Lung microvascular endothelial cell (primary cell): ENCODE data around the gene ZNF615. TPM values are rescaled to one million over a fixed set of nuclear protein-coding genes. Genes with fewer than 3 reads are reported as not detected.
"Not testable (repeated sequence)": the region's sequence is repeated elsewhere in the genome, so short reads cannot be mapped to it uniquely, and the experiment has no call there.

Source experiments
- DNase-seq, 2 donors: peaks; one replicate each; pipeline versions ENCODE4 v3.0.0 to v3.0.0-alpha.2; 2010; ENCODE audit warnings: low read depth in 2 of 2
- total RNA-seq: library from RNA; depleted of rRNA; stranded (reverse); fragments of >200 nt; gene quantifications from 2 replicates; pipeline ENCODE4 v1.2.1, GENCODE V29; 2014

Gene ZNF615
- total RNA-seq: 5.0 and 7.7 TPM in 2 replicates

DNA sequence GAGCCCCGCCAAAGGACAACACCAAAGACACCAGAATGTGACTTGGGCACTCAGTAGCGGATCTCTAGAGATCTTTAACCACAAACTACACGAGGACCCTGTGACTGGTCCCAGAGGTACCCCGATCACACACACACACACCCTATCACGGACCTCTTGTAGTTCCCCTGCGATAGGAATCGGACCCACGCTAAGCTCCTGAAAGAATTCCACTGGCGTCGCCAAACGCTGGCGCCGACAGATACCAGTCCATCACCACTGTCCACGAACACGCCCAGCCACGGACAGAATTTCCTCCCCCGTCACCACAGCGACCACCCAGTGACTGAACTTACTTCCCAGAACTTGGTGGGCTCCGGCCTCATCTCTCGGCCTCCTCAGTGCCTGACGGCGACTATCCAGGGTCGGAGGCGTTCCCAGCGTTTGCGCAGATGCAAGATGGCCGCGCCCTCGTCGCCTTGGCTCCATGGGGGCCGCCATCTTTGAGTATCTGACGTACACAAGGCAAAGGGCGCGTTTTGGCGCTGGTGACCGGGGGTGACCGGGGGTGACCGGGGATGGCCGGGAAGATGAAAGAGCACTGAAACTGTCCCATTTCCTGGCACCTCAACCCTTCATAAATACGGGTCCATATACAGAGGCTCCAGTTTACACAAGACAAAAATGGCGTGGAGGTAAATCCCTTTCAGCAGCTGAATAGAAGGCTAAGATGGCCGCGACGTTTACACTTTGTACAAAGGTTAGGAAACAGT, at the start of gene ZNF615:
TSS of gene ZNF615 (minus strand) at position 406 of the 752 bp plus-strand sequence. CDS start 4,500 bp downstream, outside the sequence.
- peak; percentile 89 to 91 for DNase-seq

DNA sequence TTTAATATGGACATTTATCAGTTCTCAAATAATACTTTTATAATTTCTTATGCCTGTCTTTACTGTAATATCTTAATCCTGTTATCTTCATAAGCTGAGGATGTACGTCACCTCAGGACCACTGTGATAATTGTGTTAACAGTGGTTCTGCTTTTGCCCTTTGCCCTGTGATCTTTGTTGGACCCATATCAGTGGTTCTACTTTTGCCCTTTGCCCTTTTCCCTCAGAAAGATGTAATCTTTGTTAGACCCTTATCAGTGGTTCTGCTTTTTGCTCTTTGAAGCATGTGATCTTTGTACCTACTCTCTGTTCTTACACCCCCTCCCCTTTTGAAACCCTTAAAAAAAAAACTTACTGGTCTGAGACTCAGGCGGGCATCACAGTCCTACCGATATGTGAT, 48.5 kb upstream of the ZNF615 start:
- DNase-seq: not testable (repeated sequence)

DNA sequence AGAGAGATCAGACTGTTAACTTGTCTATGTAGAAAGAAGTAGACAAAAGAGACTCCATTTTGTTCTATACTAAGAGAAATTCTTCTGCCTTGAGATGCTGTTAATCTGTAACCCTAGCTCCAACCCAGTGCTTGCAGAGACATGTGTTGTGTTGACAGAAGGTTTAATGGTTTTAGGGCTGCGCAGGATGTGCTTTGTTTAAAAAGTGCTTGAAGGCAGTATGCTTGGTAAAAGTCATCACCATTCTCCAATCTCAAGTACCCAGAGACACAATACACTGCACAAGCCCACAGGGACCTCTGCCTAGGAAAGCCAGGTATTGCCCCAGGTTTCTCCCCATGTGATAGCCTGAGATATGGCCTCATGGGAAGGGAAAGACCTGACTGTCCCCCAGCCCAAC, 43.7 kb upstream of the ZNF615 start:
- DNase-seq: not testable (repeated sequence)

DNA sequence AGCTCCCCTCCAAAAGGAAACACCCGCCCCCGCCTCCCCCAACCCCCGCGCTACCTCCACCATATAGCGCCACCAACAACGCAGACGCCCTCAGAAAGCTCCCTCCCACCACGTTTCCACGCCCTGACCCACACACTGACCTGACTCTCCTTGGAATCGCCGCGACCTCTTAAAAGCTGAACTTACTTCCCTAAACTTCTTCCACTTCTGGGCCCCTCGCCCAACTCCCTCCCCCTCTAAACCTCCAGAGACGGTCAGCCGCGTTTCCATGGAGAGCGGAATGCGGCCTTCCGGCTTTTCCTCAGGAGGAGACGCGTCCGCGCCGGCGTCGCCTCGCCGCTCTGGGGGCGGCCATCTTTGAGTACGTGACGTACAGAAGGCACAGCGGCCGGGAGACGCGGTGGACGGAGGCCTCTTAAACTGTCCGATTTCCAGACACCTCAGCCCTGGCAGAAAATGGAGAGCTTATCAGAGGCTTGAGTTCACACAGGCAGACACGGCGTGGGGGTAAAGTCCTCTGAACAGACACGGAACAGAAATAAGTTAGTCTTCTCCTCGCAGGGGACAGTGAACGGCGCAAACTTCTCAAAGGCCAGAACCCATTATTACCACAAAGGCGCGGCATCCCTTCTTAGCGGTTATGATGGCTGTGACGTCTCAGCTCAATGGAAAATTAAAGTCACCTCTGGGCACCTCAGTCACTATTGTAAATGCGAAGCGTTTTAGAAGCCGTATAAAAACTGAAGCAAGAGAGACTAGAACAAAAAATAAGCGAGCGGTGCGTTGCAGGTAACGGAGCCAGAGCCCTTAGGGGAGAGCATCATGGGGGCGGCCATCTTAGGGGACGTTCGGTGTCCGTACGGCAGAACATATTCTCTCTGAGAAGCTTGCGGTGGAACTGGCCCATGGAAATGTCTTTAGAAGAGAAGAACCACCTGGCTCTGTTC, 40.8 kb upstream of the ZNF615 start, which contains the start of gene ZNF432:
TSS of gene ZNF432 (minus strand) at position 284 of the 947 bp plus-strand sequence. CDS start 1,970 bp downstream, outside the sequence.
- peak; percentile 90 to 94 for DNase-seq

DNA sequence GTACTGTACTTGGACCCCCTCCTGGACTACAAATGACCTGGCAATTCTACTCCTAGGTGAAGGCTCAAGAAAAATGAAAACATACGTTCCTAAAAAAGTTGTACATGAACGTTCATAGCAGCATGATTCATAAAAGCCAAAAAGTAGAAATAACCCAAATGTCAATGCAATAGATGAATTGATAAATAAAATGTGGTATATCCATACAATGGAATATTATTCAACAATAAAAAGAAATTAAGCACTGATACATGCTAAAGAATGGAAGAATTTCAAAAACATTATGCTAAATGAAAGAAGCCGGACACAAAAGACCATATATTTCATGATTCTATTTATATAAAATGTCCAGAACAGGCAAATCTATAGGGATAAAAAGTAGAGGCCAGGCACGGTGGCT, 31.2 kb upstream of the ZNF615 start:
- DNase-seq: no peak

DNA sequence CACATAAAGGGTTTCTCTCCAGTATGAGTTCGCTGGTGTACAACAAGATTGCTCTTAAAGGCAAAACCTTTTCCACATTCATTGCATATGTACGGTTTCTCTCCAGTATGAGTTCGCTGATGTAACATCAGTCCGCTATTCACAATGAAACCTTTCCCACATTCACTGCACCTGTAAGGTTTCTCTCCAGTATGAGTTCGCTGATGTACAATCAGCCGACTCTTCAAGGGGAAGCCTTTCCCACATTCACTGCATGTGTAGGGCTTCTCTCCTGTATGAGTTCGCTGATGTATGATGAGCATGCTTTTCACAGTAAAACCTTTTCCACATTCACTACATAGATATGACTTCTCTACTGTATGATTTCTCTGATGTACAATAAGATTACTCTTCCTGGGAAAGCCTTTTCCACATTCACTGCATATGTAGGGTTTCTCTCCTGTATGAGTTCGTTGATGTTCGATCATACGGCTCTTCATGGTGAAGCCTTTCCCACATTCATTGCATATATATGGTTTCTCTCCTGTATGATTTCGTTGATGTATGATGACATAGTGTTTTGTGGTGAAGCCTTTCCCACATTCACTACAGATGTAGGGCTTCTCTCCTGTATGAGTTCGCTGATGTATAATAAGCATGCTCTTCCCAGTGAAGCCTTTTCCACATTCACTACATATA, 26.2 kb upstream of the ZNF615 start:
- peak; percentile 3 to 17 for DNase-seq

DNA sequence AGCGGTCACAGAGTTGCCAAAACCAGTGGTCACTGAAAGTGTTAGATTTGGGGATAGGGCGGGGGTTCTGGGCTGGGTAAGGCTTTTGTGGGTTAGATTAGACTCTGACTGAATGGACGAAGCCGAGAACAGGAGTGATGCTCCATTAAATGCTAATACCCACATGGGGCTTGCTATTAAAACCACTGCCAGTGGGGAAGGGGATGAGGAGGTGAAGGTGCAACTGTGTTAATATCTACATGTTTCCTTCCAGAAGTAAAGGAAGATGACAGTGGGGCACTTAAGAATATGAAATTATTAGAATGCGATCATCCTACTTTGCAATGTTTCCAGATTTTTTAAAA, 20.7 kb upstream of the ZNF615 start:
- DNase-seq: no peak

DNA sequence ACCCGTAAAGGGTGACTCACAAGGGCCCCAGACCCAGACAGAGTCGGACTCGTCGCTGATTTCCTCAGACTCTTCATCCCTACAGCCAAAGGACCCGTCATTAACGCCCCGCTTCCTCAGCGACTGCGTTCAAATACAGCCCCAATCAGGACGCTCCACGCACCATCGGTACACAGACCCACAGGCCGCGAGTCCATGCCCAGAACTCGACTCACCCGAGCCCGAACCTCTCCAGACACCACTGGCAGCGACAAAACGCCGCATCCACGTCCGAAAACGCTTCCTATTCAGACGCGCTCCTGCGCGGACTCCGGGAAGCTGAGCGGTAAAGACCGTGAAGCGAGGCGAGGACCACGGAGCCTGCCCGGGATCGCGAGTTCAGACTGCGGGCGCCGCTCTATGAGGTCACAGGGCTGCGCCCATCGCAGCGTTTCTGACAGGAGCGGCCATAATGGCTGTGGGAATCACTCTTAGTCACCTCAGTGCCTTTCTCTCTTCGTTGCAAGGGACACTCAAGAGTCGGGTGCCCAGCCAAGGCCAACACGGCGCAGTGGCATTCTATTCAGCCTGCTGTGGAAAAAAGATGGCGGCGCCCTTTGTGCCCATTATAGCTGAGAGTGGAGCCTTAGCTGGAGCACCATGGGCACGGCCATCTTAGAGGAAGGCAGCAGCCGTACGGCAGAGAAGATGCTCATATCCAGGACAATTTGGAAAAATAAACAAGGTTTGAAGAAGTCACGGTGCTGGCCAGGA, 20.2 kb upstream of the ZNF615 start, which contains the start of gene ZNF614:
TSS of gene ZNF614 (minus strand) at position 353 of the 753 bp plus-strand sequence. CDS start 2,634 bp downstream, outside the sequence.
- DNase-seq: peak; percentile 89 to 92

DNA sequence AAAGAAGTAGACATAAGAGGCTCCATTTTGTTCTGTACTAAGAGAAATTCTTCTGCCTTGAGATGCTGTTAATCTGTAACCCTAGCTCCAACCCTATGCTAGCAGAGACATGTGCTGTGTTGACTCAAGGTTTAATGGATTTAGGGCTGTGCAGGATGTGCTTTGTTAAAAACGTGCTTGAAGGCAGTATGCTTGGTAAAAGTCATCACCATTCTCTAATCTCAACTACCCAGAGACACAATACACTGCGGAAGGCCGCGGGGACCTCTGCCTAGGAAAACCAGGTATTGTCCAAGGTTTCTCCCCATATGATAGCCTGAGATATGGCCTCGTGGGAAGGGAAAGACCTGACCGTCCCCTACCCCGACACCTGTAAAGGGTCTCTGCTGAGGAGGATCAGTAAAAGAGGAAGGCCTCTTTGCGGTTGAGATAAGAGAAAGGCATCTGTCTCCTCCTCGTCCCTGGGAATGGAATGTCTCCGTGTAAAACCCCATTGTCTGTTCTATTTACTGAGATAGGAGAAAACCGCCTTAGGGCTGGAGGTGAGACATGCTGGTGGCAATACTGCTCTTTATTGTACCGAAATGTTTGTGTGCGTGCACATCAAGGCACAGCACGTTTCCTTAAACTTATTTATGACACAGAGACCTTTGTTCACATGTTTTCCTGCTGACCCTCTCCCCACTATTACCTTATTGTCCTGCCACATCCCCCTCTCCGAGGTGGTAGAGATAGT, 18.4 kb upstream of the ZNF615 start:
- DNase-seq: not testable (repeated sequence)

DNA sequence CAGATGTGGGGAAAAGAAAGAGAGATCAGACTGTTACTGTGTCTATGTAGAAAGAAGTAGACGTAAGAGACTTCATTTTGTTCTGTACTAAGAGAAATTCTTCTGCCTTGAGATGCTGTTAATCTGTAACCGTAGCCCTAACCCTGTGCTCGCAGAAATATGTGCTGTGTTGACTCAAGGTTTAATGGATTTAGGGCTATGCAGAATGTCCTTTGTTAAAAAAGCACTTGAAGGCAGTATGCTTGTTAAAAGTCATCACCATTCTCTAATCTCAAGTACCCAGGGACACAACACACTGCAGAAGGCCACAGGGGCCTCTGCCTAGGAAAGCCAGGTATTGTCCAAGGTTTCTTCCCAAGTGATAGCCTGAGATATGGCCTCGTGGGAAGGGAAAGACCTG, 16.5 kb upstream of the ZNF615 start:
- not testable (repeated sequence) for DNase-seq

DNA sequence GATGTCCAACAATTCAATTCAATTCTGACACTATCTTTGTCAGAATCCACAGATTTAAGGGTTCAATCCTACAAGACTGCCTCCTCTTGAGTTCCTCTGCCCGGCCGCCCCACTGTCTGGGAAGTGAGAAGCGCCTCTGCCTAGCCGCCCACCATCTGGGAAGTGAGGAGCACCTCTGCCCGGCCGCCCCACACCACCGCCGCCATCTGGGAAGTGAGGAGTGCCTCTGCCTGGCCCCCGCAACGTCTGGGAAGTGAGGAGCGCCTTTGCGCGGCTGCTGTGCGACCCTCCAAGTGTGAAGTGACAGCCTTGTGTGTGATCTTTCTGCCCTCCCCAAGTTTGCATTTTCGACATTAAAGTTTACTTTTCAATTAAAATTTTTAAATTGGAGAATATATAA, 14.2 kb upstream of the ZNF615 start:
- no peak for DNase-seq

DNA sequence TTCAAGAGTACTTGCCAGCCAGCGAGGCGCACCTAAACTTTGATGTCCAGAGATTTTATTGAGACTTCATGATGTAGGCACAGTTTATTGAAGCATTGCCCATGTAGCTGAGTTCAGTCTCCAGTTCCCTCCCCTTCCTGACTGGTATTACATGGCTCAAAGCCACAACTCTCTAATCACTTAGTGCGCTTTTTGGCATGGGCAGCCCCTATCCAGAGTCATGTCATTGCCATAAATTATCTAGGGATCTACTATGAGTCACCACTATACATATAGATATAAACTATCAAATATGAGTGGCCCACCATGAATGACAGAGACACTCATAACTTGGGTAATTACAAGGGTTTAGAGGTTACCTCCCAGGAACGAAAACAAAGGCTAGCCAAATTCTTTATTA, 12.5 kb upstream of the ZNF615 start:
- no peak for DNase-seq

DNA sequence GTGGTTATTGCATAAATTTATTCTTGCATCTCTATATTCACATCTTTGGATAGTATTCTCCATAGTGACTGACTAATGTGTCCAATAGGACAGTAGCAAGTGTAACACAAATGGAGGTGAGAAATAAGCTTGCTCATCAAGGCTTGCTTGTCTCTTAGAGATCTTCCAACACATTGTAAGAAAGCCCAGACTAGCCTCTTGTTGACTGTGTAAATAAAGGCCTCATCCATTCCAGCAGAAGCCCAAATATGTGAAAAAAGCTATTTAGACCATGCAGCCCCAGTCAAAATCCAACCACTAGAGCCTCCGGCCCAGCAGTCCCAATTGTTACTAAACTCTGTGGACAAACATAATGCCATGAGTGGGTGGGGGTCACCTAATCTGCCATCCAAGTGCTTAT, 2.7 kb upstream of the ZNF615 start:
- DNase-seq: no peak

DNA sequence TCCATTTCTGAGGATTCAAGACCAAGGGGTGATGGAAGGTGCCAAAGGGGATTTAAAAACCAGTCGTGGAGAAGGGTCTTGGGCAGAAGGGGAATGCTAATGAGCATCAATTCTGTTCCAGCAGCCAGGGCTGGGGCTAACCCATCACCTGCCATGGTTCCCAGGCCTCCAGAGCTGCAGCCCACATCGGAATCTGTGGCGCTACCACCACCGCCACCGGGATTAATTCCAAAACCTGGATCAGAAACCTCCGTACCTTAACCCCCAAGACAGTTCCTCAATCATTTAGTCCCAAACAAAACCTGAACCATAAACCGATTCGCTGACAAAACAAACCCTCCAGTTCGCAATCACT, 583 bp downstream of the ZNF615 start:
- DNase-seq: no peak

DNA sequence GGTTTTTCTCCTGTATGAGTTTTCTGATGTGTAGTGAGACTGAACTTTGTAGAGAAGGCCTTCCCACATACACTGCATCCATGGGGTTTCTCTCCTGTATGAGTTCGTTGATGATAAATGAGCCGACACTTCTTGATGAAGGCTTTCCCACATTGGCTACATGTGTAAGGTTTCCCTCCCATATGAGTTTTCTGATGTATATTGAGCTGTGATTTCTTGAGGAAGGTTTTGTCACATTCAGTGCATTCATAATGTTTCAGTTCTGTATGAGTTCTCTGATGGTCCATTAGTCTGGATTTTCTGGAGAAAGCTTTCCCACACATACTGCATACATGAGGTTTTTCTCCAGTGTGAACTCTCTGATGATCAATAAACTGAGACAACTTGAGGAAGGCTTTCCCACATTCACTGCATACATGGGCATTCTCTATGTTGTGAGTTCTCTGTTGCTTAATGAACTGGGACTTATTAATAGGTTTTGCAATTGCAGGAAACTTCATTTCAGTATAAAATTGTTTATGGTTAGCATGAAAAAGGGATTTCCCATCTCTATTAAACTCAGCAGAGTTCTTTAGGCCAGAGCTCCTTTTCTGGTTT, 13.9 kb downstream of the ZNF615 start:
- DNase-seq: no peak

DNA sequence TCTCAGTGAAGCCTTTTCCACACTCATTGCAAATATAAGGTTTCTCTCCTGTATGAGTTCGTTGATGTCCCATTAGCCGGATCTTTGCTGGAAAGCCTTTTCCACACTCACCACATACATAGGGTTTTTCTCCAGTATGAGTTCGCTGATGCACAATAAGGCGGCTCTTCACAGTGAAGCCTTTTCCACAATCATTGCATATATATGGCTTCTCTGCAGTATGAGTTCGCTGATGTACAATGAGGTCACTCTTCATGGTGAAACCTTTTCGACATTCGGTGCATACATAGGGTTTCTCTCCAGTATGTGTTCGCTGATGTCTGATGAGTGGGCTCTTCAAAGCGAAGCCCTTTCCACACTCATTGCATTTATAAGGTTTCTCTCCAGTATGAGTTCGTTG, 14.6 kb downstream of the ZNF615 start:
- no peak for DNase-seq

DNA sequence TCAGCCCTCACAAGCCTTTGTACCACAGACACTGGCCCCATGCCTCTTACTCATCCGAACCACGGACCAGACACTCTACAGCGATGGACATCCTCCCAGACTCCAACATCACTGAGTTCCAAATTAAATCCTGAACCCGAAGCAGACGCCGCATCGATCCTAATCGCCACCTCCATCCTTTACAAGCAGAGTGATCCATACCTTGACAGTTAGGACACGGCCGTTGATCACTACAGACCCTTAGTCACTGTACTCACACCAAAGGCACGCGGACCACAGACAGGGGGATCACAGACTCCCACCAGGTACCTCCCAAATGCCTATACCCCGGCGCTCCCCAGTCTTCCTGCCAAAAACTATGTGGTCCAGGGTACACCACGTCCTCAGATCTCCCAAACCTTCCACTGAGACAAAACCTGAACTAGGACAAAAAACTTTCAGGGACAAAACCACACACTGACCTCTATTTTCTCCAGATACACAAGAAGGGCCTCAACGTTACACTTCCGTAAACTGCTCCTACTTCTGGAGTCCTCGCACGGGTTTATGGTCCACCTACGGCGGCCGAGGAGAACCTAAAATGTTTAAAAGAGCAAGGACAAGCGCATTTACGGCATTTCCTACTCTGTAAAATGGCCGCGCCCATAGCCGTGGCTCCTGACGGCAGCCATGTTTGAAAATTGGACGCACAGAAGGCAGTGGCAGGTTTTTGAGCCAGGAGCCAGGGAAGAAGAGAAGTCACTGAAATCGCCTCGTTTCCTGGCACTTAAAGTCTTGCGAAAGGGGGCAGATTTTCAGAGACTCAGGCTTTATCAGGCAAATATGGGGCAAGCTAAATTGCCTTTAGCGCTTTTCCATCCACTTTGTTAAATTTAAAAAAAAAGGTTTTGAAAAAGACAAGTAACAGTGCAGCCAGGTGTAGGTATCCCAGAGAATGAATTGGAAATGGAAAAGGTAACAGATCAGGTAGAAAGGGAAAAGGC, 21.4 kb downstream of the ZNF615 start, which contains the start of gene ZNF350:
TSS of gene ZNF350 (minus strand) at position 532 of the 983 bp plus-strand sequence. CDS start 12,480 bp downstream, outside the sequence.
- peak; percentile 97 to 98 for DNase-seq

DNA sequence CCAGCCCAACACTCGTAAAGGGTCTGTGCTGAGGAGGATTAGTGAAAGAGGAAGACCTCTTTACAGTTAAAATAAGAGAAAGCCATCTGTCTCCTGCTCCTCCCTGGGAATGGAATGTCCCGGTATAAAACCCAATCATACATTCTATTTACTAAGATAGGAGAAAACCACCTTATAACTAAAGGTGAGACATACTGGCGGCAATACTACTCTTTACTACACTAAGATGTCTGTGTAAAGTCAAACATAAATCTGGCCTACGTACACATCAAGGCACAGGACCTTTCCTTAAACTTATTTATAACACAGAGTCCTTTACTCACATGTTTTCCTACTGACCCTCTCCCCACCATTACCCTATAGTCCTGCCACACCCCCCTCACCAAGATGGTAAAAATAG, 24.6 kb downstream of the ZNF615 start:
- DNase-seq: no peak

DNA sequence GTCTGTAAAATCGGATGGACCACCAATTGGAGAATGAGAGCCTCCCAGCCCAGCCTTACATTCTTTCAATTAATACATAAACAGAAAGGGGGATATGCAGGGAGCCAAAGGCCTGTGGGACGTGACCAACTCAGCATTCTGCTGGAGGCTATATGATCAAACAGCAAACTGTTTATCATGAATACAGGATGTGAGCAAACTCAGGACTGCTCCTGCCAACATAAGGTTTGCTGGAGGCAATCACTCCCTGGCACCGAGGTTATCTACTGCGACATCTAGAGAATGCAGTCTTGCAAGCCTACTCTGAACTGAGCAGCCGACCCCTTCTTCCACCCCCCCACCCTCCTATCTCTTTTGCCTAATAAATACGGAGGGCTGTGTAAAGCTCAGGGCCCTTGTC, 27.1 kb downstream of the ZNF615 start:
- not testable (repeated sequence) for DNase-seq
